Measurements from ENCODE around the gene CD99.
"Not testable (repeated sequence)": the region's sequence is repeated elsewhere in the genome, so short reads cannot be mapped to it uniquely, and the experiment has no call there.

Gene CD99

GRCh38 chrX:2773166-2774055, 82.3 kb downstream of the CD99 start:
- not testable (repeated sequence) for DNase-seq (ENCODE audit: low spot score)

- DNase-seq (ENCODE audit: low spot score): no peak
Measured at GRCh38 chrX:2774057-2774456, 83.0 kb downstream of the CD99 start.

- DNase-seq (ENCODE audit: low spot score): no peak
Measured at GRCh38 chrX:2774776-2775175, 83.7 kb downstream of the CD99 start.

- DNase-seq (ENCODE audit: low spot score): not testable (repeated sequence)
Measured at GRCh38 chrX:2780472-2781225, 89.6 kb downstream of the CD99 start.

- no peak for DNase-seq (ENCODE audit: low spot score)
Measured at GRCh38 chrX:2781226-2781571, 90.1 kb downstream of the CD99 start.

- DNase-seq (ENCODE audit: low spot score): no peak
Measured at GRCh38 chrX:2781698-2782097, 90.6 kb downstream of the CD99 start.

- DNase-seq (ENCODE audit: low spot score): no peak
Measured at GRCh38 chrX:2782171-2782570, 91.1 kb downstream of the CD99 start.

- DNase-seq (ENCODE audit: low spot score): no peak
Measured at GRCh38 chrX:2782778-2783177, 91.7 kb downstream of the CD99 start.

GRCh38 chrX:2784026-2784425, 92.9 kb downstream of the CD99 start:
- no peak for DNase-seq (ENCODE audit: low spot score)

- no peak for DNase-seq (ENCODE audit: low spot score)
Measured at GRCh38 chrX:2785538-2785937, 94.4 kb downstream of the CD99 start.

GRCh38 chrX:2788980-2789379, 97.9 kb downstream of the CD99 start:
- DNase-seq (ENCODE audit: low spot score): no peak

GRCh38 chrX:2789569-2789968, 98.5 kb downstream of the CD99 start:
- DNase-seq (ENCODE audit: low spot score): no peak

All from CD4-positive, alpha-beta T cell treated with Interleukin-2 at 100 ng/mL for 4 hours (primary cell).